Ascending aorta (tissue), 2 donors: ENCODE measurements around the gene CDC14B. TPM values are rescaled to one million over a fixed set of nuclear protein-coding genes. Genes with fewer than 3 reads are reported as not detected.
A peak's percentile ranks its signal among the peaks of the same experiment; 100 is the strongest.

Experiments
- DNase-seq, 2 donors: peaks; one replicate each; pipeline ENCODE4 v3.0.0-alpha.2; 2019; ENCODE audit warnings: low spot score in 2 of 2
- H3K27ac ChIP-seq, 2 donors: fragments of 200-600 bp; sonication (generic); one replicate each; pipeline ENCODE4 v1.5.1; 2016 to 2017; ENCODE audit warnings: mild to moderate bottlenecking in 1 of 2
- H3K27me3 ChIP-seq: fragments of 200-600 bp; sonication (generic); one replicate; pipeline ENCODE4 v1.5.1; 2017
- H3K36me3 ChIP-seq, 2 donors: fragments of 200-600 bp; sonication (generic); one replicate each; pipeline ENCODE4 v1.5.1; 2016
- H3K4me1 ChIP-seq, 2 donors: fragments of 200-600 bp; sonication (generic); one replicate each; pipeline ENCODE4 v1.5.1; 2016 to 2017; ENCODE audit warnings: mild to moderate bottlenecking in 1 of 2
- H3K4me3 ChIP-seq, 2 donors: fragments of 200-600 bp; sonication (generic); one replicate each; pipeline ENCODE4 v1.5.1; 2016 to 2017; ENCODE audit warnings: mild to moderate bottlenecking in 1 of 2
- H3K9me3 ChIP-seq, 2 donors: fragments of 200-600 bp; sonication (generic); one replicate each; pipeline ENCODE4 v1.5.1; 2016
- intact Hi-C: fragments of 100-400 bp; cut with DNase I; formaldehyde crosslinking; loops from one replicate; pipeline ENCODE4 v1.15.1; 2023
- total RNA-seq: library from RNA; depleted of rRNA; stranded (reverse); fragments of >200 nt; gene quantifications from one replicate; pipeline ENCODE4 v1.1.0, GENCODE V29; 2016
- TF ChIP-seq, protein P1 (sequence below), 3 experiments: fragments of 200-600 bp in 2 of 3; fragments of 450-650 bp in 1 of 3; sonication (generic) in 2 of 3; IDR thresholded peaks; one replicate each; pipeline ENCODE4 v1.5.1; 2016 to 2019; ENCODE audit warnings: antibody characterized with exemption in 3 of 3, mild to moderate bottlenecking in 1 of 3, moderate library complexity in 1 of 3

Gene CDC14B
- total RNA-seq, 1 donor from 2014 or later: 47.8 TPM

DNA sequence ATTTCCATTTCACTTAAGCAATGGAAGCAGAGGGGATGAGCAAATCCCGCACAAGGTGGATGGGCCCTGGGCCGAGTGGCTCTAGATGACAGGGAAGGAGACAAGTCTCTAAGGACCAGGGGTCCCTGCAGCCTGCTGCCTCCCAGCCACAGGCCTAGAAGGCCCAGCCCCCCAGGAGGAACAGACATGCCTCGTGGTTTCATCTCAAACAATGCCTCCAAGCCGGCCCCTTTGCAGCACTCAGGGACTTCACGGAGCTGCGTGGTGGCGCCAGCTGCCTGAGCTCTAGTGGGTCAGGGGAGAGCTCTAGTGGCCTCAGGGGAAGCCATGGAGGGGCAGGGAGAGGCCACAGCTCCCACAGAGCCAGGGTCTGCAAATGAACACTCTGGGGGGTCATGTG is 120.8 kb downstream of the CDC14B start:
- peaks cover 0 to 6% of the 10 kb centered on the region in 2 donors for H3K4me1 ChIP-seq
- intact Hi-C loops: no loop called here
- peak in 1 of 2 donors; percentile 53 for DNase-seq
- no peaks in the 10 kb centered on the region for H3K27me3 ChIP-seq
- peaks cover 9 to 10% of the 10 kb centered on the region in 2 donors for H3K36me3 ChIP-seq
- TF ChIP-seq, protein P1, sequence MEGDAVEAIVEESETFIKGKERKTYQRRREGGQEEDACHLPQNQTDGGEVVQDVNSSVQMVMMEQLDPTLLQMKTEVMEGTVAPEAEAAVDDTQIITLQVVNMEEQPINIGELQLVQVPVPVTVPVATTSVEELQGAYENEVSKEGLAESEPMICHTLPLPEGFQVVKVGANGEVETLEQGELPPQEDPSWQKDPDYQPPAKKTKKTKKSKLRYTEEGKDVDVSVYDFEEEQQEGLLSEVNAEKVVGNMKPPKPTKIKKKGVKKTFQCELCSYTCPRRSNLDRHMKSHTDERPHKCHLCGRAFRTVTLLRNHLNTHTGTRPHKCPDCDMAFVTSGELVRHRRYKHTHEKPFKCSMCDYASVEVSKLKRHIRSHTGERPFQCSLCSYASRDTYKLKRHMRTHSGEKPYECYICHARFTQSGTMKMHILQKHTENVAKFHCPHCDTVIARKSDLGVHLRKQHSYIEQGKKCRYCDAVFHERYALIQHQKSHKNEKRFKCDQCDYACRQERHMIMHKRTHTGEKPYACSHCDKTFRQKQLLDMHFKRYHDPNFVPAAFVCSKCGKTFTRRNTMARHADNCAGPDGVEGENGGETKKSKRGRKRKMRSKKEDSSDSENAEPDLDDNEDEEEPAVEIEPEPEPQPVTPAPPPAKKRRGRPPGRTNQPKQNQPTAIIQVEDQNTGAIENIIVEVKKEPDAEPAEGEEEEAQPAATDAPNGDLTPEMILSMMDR (IDR thresholded peaks at IDR 0.05): no peak
- H3K27ac ChIP-seq: no peak overlapping the region
- no peaks in the 10 kb centered on the region for H3K9me3 ChIP-seq
- no peak overlapping the region for H3K4me3 ChIP-seq

DNA sequence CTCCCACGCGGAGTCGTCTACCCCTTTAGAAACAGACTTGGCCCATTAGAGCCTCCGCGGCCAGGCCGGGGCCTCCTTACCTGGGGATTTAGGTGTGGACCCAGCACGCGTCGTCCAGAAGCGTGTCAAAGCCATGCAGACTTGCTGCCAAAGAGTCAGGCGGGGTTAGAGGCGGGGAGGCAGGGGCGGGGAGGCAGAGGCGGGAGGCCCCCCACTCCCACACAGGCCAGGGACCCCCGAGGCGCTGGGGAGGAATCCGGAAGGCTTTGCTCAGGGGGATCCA is 122.6 kb downstream of the CDC14B start:
- no peaks in the 10 kb centered on the region for H3K27me3 ChIP-seq
- peak in 1 of 2 donors; percentile 59 for DNase-seq
- intact Hi-C loops: no loop called here
- peaks cover 16 to 20% of the 10 kb centered on the region in 2 donors for H3K36me3 ChIP-seq
- no peaks in the 10 kb centered on the region for H3K9me3 ChIP-seq
- TF ChIP-seq, protein P1 (IDR thresholded peaks at IDR 0.05): no peak
- H3K4me1 ChIP-seq: peaks cover 0 to 4% of the 10 kb centered on the region in 2 donors
- H3K27ac ChIP-seq: no peak overlapping the region
- H3K4me3 ChIP-seq: no peak overlapping the region

DNA sequence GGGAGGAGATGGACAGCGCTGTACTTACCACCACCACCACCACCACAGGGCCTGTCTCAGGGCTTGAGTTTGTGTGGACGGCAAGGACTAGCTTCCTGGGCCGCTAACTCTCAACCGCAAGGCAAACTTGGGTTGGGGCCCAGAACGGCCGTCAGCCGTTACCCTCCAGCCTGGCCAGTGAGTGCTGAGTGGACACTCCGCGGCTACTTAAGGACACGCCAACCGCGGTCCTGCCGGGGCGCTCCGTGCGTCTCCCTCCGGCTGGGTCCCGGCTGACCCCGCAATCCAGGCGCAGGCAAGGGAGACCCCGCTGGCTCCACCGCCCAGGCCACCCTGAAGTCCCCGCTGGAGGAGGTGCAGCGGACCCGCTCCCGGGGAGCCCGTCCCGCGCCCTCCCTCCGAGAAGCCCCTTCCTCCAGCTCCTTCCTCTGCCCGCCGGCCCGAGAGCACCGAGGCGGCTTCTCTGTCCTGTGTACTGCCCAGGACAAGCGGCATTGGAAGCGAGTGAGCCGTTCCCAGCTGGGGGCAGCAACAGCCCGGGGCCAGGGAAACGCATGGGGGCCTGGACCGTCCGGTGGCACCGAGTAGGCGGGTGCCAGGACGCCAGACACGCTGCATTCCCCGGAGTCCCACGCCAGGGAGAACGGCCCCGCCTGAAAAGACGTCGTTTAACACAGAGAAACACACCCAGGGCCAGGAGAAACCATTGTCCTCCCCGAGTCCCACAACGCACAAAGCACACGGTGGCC is 123.1 kb downstream of the CDC14B start:
- H3K4me1 ChIP-seq: peaks cover 0 to 8% of the 10 kb centered on the region in 2 donors
- DNase-seq: peak in 1 of 2 donors; percentile 57
- TF ChIP-seq, protein P1 (IDR thresholded peaks at IDR 0.05): no peak
- H3K4me3 ChIP-seq: no peak overlapping the region
- peaks cover 16 to 25% of the 10 kb centered on the region in 2 donors for H3K36me3 ChIP-seq
- no peak overlapping the region for H3K27ac ChIP-seq
- H3K9me3 ChIP-seq: no peaks in the 10 kb centered on the region
- intact Hi-C loops: no loop called here
- no peaks in the 10 kb centered on the region for H3K27me3 ChIP-seq

DNA sequence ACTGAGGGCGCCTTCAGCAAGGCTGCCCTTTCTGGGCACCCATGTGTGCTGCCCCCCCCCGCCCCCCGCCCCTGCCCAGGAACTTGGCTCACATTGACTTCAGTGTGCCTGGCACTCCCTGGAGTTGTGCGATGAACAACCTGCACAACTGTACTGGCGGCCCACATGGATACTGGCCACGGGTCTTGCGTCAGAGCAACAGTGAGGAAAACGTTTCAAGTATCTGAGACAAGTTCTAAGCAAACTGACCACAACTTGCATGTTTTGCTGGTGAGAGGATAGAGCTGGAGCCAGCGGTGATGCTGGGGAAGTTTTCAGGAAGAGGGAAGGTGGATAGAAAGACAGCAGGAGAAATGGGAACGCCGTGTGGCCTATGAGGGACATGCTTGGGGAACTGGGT is 124.3 kb downstream of the CDC14B start:
- H3K27me3 ChIP-seq: no peaks in the 10 kb centered on the region
- intact Hi-C loops: no loop called here
- H3K4me1 ChIP-seq: peaks cover 0 to 11% of the 10 kb centered on the region in 2 donors
- H3K4me3 ChIP-seq: no peak overlapping the region
- H3K9me3 ChIP-seq: no peaks in the 10 kb centered on the region
- no peak for DNase-seq
- peak overlapping the region; percentile 20 to 60 for H3K27ac ChIP-seq
- H3K36me3 ChIP-seq: peaks cover 23 to 33% of the 10 kb centered on the region in 2 donors
- TF ChIP-seq, protein P1 (IDR thresholded peaks at IDR 0.05): no peak

DNA sequence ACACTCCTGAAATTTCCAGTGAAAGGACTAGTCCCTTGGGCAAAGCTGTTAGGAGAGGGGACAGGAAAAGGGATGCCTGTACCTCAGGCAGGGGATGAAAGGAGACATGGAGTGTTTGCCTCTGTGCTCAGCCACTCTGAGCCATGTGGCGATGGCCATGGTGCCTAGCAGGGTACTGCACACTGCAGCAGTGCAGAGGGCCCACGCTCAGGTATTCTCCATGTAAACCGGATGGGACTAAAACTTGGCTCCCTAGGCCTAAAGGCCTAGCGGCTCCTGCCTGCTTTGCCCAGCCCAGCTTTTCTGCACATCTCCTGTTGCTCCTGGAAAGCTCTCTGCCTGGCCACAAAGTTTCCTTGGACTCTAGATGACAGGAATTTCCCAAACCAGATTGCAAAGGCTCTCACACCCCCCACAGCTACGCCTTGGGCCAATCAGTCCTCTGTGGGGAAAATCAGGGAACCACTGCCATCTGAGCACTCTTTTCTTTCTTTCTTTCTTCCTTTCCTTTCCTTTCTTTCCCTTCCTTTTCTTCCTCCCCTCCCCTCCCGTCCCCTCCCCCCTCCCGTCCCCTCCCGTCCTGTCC is 125.3 kb downstream of the CDC14B start:
- Histone ChIP-seq H3K4me3 (no peak overlapping the region), H3K27me3 (no peaks in the 10 kb centered on the region), H3K36me3 (peaks cover 33 to 43% of the 10 kb centered on the region in 2 donors), H3K27ac (peak overlapping the region; percentile 39 to 60), H3K9me3 (no peaks in the 10 kb centered on the region), H3K4me1 (peaks cover 0 to 11% of the 10 kb centered on the region in 2 donors)
- DNase-seq: no peak
- intact Hi-C loops: no loop called here
- TF ChIP-seq, protein P1 (IDR thresholded peaks at IDR 0.05): no peak
